Endothelial cell of umbilical vein (primary cell): Measurements from ENCODE around the gene FRMD5. TPM values are rescaled to one million over a fixed set of nuclear protein-coding genes. Genes with fewer than 3 reads are reported as not detected.
A peak's percentile ranks its signal among the peaks of the same experiment; 100 is the strongest.
"Not testable (repeated sequence)": the region's sequence is repeated elsewhere in the genome, so short reads cannot be mapped to it uniquely, and the experiment has no call there.

Experiments
- BruUV-seq: library from RNA; stranded (reverse); fragments of 400-500 nt; replicated peaks from 2 replicates; lab custom pipeline; 2021; lab: Mats Ljungman, UMichigan
- CTCF ChIA-PET: fragments of 300-600, 350-600 bp; sonication (Branson Sonifier 250); formaldehyde crosslinking; loops from one replicate; lab custom pipeline; 2021; ENCODE audit warnings: antibody characterized with exemption, inconsistent platforms; lab: Charles Lee
- POLR2A ChIA-PET: fragments of 300-600, 350-600 bp; sonication (Branson Sonifier 250); formaldehyde crosslinking; loops from one replicate; lab custom pipeline; 2021; ENCODE audit warnings: antibody characterized with exemption, inconsistent platforms; lab: Charles Lee
- DNase-seq: peaks from one replicate; pipeline ENCODE4 v3.0.0-alpha.2; 2011; ENCODE audit warnings: low read depth, low spot score
- FAIRE-seq: peaks from 2 replicates; lab custom pipeline; 2011; peaks lifted over from hg19 to GRCh38; lab: Jason Lieb, UNC
- H2AFZ ChIP-seq: 2 replicates; pipeline ENCODE4 v1.6.0; 2012; ENCODE audit warnings: low read depth, low read length, control low read depth, inconsistent platforms
- H3K27ac ChIP-seq: 2 replicates; pipeline ENCODE4 v1.5.1; 2011; ENCODE audit warnings: low read depth, mild to moderate bottlenecking, control low read depth, low read length, moderate library complexity; ENCODE audit not compliant: insufficient read depth
- H3K27me3 ChIP-seq, 2 experiments: 2 replicates each; pipeline versions ENCODE4 v1.6.0 to v1.6.1; 2011; ENCODE audit warnings: low read length in 2 of 2, mixed read lengths in 1 of 2; ENCODE audit not compliant: control insufficient read depth in 2 of 2, insufficient read depth in 2 of 2
- H3K36me3 ChIP-seq, 2 experiments: 2 replicates in 1 of 2; 3 replicates in 1 of 2; pipeline ENCODE4 v1.5.1; 2011; ENCODE audit warnings: low read length in 2 of 2, mild to moderate bottlenecking in 1 of 2, moderate library complexity in 1 of 2; ENCODE audit not compliant: control insufficient read depth in 2 of 2, insufficient read depth in 2 of 2; ENCODE audit errors: extremely low read depth in 1 of 2
- H3K4me1 ChIP-seq: 3 replicates; pipeline ENCODE4 v1.5.1; 2011; ENCODE audit warnings: mild to moderate bottlenecking, low read length; ENCODE audit not compliant: control insufficient read depth, insufficient read depth; ENCODE audit errors: extremely low read depth
- H3K4me2 ChIP-seq: 2 replicates; pipeline ENCODE4 v1.6.1; 2011; ENCODE audit warnings: low read length, control low read depth, mixed read lengths; ENCODE audit not compliant: insufficient read depth
- H3K4me3 ChIP-seq, 3 experiments: fragments of 200-600 bp in 1 of 3; sonication (generic), shearing (Covaris generic) in 1 of 3; replicated peaks in 1 of 3; 2 replicates each; pipeline ENCODE4 v1.5.1; 2011 to 2016; ENCODE audit warnings: control low read depth in 3 of 3, low read length in 3 of 3, mild to moderate bottlenecking in 2 of 3, inconsistent platforms in 1 of 3, low read depth in 1 of 3, moderate library complexity in 1 of 3; ENCODE audit not compliant: insufficient read depth in 1 of 3
- H3K79me2 ChIP-seq: 2 replicates; pipeline ENCODE4 v1.6.0; 2012; ENCODE audit warnings: low read length, inconsistent platforms; ENCODE audit not compliant: control insufficient read depth, insufficient read depth
- H3K9ac ChIP-seq: replicated peaks from 2 replicates; pipeline ENCODE3; 2011; ENCODE audit warnings: low read length, control low read depth; ENCODE audit not compliant: insufficient read depth; ENCODE audit errors: extremely low read depth
- H3K9me1 ChIP-seq: replicated peaks from 3 replicates; pipeline ENCODE4 v1.6.0; 2011; ENCODE audit warnings: mild to moderate bottlenecking, low read length; ENCODE audit not compliant: control insufficient read depth, insufficient read depth; ENCODE audit errors: extremely low read depth
- H3K9me3 ChIP-seq: replicated peaks from 2 replicates; pipeline ENCODE4 v1.5.1; 2012; ENCODE audit warnings: low read length, inconsistent platforms; ENCODE audit not compliant: control insufficient read depth, insufficient read depth
- H4K20me1 ChIP-seq: replicated peaks from 2 replicates; pipeline ENCODE3; 2011; ENCODE audit warnings: mild to moderate bottlenecking, low read length; ENCODE audit not compliant: control insufficient read depth, insufficient read depth; ENCODE audit errors: extremely low read depth
- EZH2 ChIP-seq: IDR thresholded peaks from 2 replicates; pipeline ENCODE4 v1.6.1; 2012; ENCODE audit warnings: borderline replicate concordance, low read depth, mild to moderate bottlenecking, moderate library complexity, low read length, inconsistent platforms; ENCODE audit not compliant: severe bottlenecking
- JUN ChIP-seq: IDR thresholded peaks from 2 replicates; pipeline ENCODE4 v1.6.1; 2011; ENCODE audit warnings: borderline replicate concordance, low read depth; ENCODE audit not compliant: insufficient read length, insufficient read depth
- POLR2A ChIP-seq: IDR thresholded peaks from 2 replicates; pipeline ENCODE4 v1.6.1; 2012; ENCODE audit warnings: low read depth, mild to moderate bottlenecking, control low read depth, low read length
- POLR2AphosphoS5 ChIP-seq: IDR thresholded peaks from 2 replicates; pipeline ENCODE4 v1.6.1; 2012; ENCODE audit warnings: low read depth, mild to moderate bottlenecking, control low read depth, low read length, moderate library complexity; ENCODE audit not compliant: insufficient read depth
- dilution Hi-C: fragments of 300-500 bp; cut with MboI; formaldehyde crosslinking; loops from one replicate; pipeline ENCODE4 v1.15.0; 2019; ENCODE audit warnings: low sequenced_read_pairs; ENCODE audit not compliant: extremely low pct_ligation_motif_present
- intact Hi-C: fragments of 100-400 bp; cut with micrococcal nuclease; formaldehyde crosslinking; loops from one replicate; pipeline ENCODE4 v1.10.0; 2022
- polyA plus RNA-seq, 4 experiments: library from polyadenylated mRNA; depleted of rRNA in 3 of 4; stranded (reverse) in 3 of 4; unstranded in 1 of 4; fragments of >200 nt; gene quantifications; 2 replicates each; pipeline versions ENCODE4 v1.2.1 to v1.2.3, GENCODE V29; 2011 to 2012; ENCODE audit warnings: missing spikeins in 1 of 4
- total RNA-seq: library from RNA; stranded (reverse); gene quantifications from 2 replicates; pipeline ENCODE4 v1.2.3, GENCODE V29; 2021
- TF ChIP-seq, protein P1 (sequence below), 2 donors: IDR thresholded peaks; 1 replicate in 1 of 2; 2 replicates in 1 of 2; pipeline ENCODE4 v1.5.1; 2011; ENCODE audit warnings: low read length in 2 of 2, mild to moderate bottlenecking in 2 of 2, moderate library complexity in 2 of 2, control low read depth in 1 of 2, inconsistent platforms in 1 of 2, low read depth in 1 of 2; ENCODE audit not compliant: insufficient read depth in 1 of 2; ENCODE audit errors: extremely low read depth in 1 of 2

Gene FRMD5
- total and polyA plus RNA-seq, 2 donors (not counting 3 experiments of a cell fraction or from before 2014, with no cell fraction given), result 16.7 to 20.2 TPM

GRCh38 chr15:44032820-44033219 lies 162.3 kb downstream of the FRMD5 start:
- BruUV-seq, POLR2A ChIA-PET, H3K9me1 ChIP-seq, H3K27me3 ChIP-seq, H4K20me1 ChIP-seq, H3K27ac ChIP-seq, DNase-seq, H3K9ac ChIP-seq, H3K36me3 ChIP-seq, H3K79me2 ChIP-seq, H3K9me3 ChIP-seq, FAIRE-seq, dilution Hi-C loops, H2AFZ ChIP-seq, H3K4me2 ChIP-seq, H3K4me3 ChIP-seq, intact Hi-C loops: not testable (repeated sequence)
- H3K4me1 ChIP-seq, result peaks cover 52% of the 10 kb centered on the region
- CTCF ChIA-PET, result interaction anchor here (1.2 kb wide), 1 partner anchor 96 kb away, joined by 3 read pairs; no protein-coding TSS in a partner anchor

GRCh38 chr15:44029940-44030568 lies 165.0 kb downstream of the FRMD5 start:
- H3K4me2 ChIP-seq, result peak overlapping the region; percentile 26
- peak; percentile 73 for FAIRE-seq
- no TSS peak for BruUV-seq
- no peaks in the 10 kb centered on the region for H3K36me3 ChIP-seq
- POLR2A ChIA-PET, result no interaction called here
- no peak for TF ChIP-seq POLR2A
- TF ChIP-seq EZH2, result no peak
- peak; percentile 45 for TF ChIP-seq JUN
- no peak for TF ChIP-seq POLR2AphosphoS5
- TF ChIP-seq, protein P1, sequence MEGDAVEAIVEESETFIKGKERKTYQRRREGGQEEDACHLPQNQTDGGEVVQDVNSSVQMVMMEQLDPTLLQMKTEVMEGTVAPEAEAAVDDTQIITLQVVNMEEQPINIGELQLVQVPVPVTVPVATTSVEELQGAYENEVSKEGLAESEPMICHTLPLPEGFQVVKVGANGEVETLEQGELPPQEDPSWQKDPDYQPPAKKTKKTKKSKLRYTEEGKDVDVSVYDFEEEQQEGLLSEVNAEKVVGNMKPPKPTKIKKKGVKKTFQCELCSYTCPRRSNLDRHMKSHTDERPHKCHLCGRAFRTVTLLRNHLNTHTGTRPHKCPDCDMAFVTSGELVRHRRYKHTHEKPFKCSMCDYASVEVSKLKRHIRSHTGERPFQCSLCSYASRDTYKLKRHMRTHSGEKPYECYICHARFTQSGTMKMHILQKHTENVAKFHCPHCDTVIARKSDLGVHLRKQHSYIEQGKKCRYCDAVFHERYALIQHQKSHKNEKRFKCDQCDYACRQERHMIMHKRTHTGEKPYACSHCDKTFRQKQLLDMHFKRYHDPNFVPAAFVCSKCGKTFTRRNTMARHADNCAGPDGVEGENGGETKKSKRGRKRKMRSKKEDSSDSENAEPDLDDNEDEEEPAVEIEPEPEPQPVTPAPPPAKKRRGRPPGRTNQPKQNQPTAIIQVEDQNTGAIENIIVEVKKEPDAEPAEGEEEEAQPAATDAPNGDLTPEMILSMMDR (IDR thresholded peaks at IDR 0.05; ENCODE audit: extremely low read depth in 1 of 2, insufficient read depth in 1 of 2, low read depth in 1 of 2, low read length in 2 of 2), result no peak
- no peaks in the 10 kb centered on the region for H3K27me3 ChIP-seq
- H3K9ac ChIP-seq, result peak overlapping the region; percentile 40
- dilution Hi-C loops, result no loop called here
- CTCF ChIA-PET, result interaction anchor here (0.7 to 2.5 kb wide), 6 partner anchors 11 to 192 kb away, joined by 3 to 11 read pairs (median 4); no protein-coding TSS in a partner anchor
- H3K4me1 ChIP-seq, result peaks cover 55% of the 10 kb centered on the region
- no peak overlapping the region for H3K4me3 ChIP-seq
- H3K9me1 ChIP-seq, result no peaks in the 10 kb centered on the region
- DNase-seq, result peak; percentile 70
- no peaks in the 10 kb centered on the region for H3K9me3 ChIP-seq
- intact Hi-C loops, result loop anchor here (1.0 to 2.0 kb wide), 3 partner anchors 37 to 165 kb away; partner anchors contain the start of gene FRMD5
- H3K79me2 ChIP-seq, result peaks cover 4% of the 10 kb centered on the region
- peak overlapping the region; percentile 23 for H2AFZ ChIP-seq
- peak overlapping the region; percentile 59 for H3K27ac ChIP-seq
- H4K20me1 ChIP-seq, result no peaks in the 10 kb centered on the region
